Fibroblast of the conjunctiva (primary cell): ENCODE data around the gene SFN.
A peak's percentile ranks its signal among the peaks of the same experiment; 100 is the strongest.
"Not testable (repeated sequence)": the region's sequence is repeated elsewhere in the genome, so short reads cannot be mapped to it uniquely, and the experiment has no call there.

Source experiments
- DNase-seq: peaks from one replicate; pipeline ENCODE4 v3.0.0-alpha.2; 2010; ENCODE audit warnings: low read depth

The SFN gene

DNA sequence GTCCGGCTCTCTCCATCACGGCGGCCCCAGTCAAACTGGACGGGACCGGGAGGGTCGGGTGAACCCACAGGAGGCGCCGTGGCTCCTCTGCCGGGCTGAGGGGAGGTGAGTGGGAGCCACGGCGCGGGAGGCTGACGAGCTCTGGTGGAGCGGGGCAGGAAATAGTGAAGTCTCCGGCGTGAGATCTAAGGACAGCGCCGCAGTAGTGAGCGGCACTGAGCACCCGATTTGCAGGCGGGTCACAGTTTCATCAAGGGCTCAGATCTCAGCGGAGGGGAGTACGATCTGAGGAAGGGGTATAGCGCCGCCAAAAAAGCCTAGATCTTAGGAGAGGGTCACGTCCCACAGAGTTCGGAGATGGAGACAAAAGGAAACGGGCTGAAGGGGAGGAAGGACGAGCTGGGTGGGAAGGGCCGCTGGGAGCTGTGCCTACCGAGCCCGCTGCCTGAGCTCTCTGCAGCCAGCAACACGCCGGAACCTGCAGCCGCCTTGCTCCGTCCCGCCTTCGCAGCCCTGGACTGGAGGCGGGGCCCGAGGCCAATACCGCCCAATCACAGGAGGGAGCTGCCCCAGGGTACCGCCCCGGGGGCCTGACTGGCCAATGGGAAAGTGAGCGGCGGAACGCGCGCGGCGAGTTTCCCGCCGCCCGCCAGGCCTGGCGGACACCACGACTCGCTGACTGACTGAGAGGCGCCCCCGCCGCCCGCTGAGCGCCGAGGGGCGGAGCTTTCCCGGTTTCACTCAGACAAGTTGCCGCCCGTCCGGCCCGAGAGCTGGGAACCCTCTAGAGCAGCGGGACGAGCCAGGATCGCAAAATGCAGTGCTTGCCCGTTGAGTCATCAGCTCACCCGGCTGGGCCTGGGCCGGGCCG, 1.9 kb downstream of the SFN start:
- DNase-seq = peak; percentile 96

GRCh38 chr1:26873097-26873496, 10.1 kb downstream of the SFN start:
- not testable (repeated sequence) for DNase-seq

- no peak for DNase-seq
These were observed 11.9 kb downstream of the SFN start for GRCh38 chr1:26874896-26875295.

GRCh38 chr1:26877326-26877725, 14.4 kb downstream of the SFN start:
- DNase-seq = no peak

- no peak for DNase-seq
These were observed 16.8 kb downstream of the SFN start for GRCh38 chr1:26879793-26880192.

- DNase-seq = not testable (repeated sequence)
These were observed 18.7 kb downstream of the SFN start for GRCh38 chr1:26881611-26882010.

- DNase-seq = no peak
These were observed 19.9 kb downstream of the SFN start for GRCh38 chr1:26882696-26883463.

DNA sequence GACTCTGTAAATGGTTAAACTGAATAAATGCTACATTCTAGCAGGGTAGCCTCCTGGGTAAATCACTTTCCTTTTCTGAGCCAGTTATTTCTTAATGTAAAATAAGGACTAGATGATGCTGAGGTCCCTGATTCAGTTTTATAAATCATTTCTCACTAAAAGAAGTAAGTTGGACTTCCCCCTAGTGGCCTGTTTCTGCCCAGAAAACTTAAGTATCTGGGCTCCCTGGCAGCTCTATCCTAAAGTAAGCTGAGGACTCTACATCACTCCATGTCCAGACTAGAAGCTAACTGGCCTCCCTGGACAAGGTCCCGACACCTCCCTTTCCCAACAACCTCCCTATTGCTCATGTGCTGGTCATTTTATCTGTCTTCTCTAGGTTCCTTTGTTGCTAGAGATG, 24.2 kb downstream of the SFN start:
- no peak for DNase-seq

GRCh38 chr1:26888231-26888630, 25.3 kb downstream of the SFN start:
- no peak for DNase-seq

DNA sequence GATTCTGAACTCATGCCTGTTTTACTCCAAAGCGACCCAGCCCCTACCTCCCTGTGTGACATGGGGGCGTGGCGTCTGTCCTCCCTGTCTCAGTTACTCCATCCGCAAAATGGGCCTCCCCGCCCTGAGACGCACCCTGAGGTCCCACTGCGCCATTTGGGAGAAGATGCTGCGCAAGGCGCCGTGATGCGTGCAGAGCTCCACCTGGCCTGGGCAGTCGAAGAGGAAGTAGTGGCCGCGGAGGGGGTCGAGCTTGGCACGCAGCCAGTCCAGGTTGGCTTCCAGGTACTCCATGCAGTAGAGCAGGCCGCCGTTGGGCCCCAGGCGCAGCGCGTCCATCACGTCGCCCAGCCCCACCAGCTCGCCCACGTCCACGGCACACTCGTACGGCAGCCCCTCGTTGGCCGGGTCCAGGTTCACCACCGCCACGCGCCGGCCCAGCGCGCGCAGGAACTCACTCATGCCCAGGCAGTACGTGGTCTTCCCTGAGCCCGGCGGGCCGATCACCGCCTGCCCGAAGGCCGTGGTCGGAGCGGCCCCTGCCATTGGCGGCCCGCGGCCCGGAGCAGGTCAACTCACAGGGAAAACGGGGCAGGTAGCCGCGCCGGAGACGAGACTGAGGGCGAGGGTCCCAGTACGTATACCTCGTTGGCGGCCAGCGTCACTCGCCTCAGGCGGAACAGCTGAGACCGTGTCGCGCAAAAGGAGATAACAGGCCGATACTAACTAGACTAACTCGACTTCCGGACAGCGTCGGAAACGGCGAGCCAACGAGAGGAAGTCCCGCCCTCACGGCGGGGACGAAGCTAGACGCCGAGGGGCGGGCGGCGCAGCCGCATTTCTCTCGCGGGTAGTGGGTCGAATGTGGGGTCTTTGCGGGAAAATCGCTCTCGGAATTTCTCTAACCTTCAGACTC, 26.9 kb downstream of the SFN start, which contains the start of gene GPN2:
Gene GPN2, minus strand, starts transcription at position 733 of the 916 bp plus-strand sequence. Its CDS starts 187 bp downstream, at position 546.
- peak; percentile 47 for DNase-seq

DNA sequence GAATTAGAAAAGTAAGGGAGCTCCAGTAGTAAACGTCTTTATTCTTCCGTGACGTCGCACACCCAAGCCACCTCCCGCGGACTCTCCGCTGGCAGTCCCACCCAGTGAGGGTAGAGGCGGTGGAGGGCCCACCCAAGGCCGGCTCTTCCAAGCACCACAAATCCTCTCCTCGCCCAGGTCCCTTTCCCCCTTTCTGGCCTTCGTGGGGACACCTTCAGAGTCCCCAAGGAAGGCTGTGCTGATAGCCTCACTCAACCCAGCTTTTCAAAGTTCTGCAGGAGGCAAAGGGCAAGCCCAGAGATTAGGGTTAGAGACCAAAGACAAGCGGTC, 27.5 kb downstream of the SFN start:
- DNase-seq = no peak

DNA sequence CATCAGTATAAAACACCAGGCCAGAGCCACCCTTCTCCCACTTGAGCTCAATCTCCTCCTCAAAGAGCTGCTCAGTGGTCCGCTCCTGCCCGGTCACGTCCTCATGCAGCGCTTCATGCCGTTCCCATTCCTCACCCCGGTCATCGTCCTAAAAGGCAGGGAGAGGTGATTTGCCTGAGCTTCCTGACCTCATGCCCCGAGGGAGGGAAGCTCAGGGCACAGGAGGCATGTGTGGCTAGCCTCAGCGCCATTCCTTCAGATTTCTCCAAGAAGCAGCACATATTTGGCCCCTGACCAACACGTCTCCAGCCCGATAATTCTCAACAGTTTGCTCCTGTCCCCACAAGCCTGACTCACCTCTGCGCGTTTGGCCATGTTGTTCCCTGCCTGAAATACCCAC, 31.3 kb downstream of the SFN start:
- DNase-seq = no peak

- DNase-seq = no peak
These were observed 34.4 kb downstream of the SFN start for GRCh38 chr1:26897351-26897750.

DNA sequence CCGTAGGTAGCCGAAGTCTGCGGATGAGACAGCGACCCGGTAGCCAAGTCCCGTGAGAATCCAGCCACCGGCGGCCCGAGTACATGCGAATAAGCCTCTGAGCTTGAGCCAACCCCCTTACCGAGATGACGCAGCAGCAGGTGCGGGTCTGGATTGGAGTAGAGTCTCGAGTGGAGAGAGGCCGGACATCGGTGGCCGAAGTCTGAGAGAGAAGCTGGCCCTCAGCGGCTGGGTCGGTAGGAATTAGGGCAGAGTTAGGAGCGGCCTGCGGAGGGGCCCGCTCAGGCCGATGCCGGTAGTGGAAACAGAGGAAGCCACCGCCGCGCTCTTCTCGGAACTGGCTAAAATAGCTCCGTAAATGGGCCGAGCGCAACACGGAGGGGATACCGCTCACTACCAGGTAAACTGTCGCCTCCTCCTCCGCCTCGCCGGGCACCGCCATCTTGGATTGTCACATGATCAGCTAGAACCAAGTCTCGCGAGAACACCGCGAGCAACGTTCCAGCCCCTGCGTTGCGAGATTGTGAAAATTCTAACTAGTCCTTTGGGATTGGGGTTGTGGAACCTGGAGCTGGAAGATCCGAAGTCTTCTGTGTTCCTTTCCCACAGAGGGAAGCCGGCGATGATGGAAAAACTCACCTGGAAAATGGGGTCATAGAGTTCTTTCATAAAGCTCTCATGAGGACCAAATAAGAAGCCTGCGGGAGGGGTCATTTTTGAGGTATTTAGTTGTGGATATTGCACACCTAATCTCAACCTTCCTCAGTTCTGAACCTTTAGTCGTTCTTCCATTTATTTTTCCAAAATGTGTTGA, 37.3 kb downstream of the SFN start, which contains the start of gene GPATCH3:
Gene GPATCH3, minus strand, starts transcription at position 467 of the 814 bp plus-strand sequence. Its CDS starts 25 bp downstream, at position 442.
- peak; percentile 90 for DNase-seq

DNA sequence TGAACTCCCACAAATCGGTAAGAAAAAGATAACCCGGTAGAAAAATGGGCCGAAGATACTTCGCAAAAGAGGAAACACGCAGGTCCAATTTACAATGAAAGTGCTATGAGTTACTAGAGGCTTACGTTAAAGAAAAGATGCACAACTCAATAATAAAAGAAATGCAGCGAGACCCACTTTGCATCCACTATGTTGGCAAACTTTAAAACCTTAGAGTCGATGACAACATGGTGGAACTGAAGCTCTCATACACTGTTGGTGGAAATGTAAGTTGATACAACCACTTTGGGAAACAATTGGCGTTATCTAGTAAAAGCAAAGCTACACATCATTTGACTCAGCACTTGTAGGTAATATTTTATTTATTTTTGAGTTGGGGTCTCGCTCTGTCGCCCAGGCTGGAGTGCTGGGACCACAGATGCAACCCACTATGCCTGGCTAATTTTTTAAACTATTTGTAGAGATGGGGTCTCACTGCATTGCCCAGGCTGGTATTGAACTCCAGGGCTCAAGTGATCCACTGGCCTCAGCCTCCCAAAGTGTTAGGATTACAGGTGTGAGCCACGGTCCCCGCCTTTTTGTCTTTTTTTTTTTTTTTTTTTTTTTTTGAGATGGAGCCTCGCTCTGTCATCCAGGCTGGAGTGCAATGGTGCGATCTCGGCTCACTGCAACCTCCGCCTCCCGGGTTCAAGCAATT, 38.0 kb downstream of the SFN start:
- no peak for DNase-seq

DNA sequence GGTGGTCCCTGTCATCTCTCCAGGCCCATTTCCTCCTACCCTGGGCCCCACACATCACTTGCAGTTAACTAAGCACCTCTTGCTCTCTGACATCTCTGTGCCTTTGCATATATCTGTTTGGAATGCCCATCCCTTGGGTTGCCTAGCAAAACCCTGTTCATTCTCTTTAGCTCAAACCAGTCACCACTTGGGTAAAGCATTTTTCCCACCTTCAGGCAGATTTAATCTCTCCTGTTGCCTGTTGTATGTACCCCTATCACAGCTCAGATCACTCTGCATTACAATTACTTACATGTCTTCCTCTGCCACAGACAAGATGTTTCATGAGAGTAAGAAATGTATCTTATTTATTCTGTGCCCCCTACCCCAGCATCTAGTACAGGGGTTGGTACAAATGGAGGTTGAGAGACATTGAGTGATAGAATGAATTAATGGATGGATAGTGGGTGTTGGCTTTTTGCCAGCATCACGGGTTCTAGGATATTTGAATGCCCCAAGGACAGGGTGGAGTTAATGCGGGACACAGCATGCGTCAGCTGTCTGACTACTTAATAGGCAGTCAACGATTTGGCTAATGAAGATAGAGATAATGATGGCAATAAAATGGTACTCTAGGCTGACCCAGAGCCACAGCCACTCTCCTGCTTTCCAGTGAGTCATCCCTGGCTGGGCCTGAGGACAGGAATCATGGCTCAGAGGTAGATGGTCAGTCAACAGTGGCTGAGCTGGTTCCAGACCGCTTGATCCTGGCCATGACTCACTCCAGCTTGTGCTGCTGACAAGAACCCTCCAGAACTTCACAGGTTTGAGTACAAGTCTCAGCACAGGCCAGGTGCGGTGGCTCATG, 44.3 kb downstream of the SFN start:
- DNase-seq = peak; percentile 30

DNA sequence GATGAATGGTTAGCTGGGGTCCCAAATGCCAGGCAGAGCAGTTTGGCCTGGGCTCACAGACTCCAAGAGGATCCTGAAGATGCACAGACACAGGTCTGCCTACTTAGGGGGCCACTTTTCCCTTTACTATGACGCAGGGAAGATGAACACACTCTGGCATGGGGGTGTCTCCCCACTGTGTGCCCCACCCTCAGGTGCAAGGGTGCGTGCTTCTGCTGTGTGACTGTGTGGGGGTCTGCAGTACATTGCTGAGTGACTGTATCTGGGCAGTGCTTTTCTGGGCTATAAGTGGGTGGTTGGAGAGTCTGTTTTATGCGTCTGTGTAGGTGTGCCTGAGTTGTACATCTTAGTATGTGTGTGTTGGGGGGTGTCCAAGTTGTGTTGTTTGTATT, 47.0 kb downstream of the SFN start:
- no peak for DNase-seq

- no peak for DNase-seq
These were observed 47.6 kb downstream of the SFN start for GRCh38 chr1:26910343-26911160.
